ENCODE results near the gene TOGARAM1. TPM values are rescaled to one million over a fixed set of nuclear protein-coding genes. Genes with fewer than 3 reads are reported as not detected.

Gene TOGARAM1
- polyA plus RNA-seq, 1 experiment = 13.2 TPM

GRCh38 chr14:44955528-44955927, 6.5 kb upstream of the TOGARAM1 start:
- Histone ChIP-seq H3K27ac (ENCODE audit: low read depth, low read length) (no peak overlapping the region), H3K4me3 (ENCODE audit: low read depth, low read length) (no peak overlapping the region), H3K9me3 (ENCODE audit: control insufficient read depth, insufficient read depth, low read length) (no peaks in the 10 kb centered on the region), H3K27me3 (ENCODE audit: control insufficient read depth, insufficient read depth, low read length) (no peaks in the 10 kb centered on the region)
- no peak for DNase-seq (ENCODE audit: low read depth, low spot score)
- ChIA-PET CTCF (interaction anchor here (1.6 kb wide), 1 partner anchor 42 kb away, joined by 4 read pairs; no protein-coding TSS in a partner anchor), POLR2A (no interaction called here)
- TF ChIP-seq, protein P1, sequence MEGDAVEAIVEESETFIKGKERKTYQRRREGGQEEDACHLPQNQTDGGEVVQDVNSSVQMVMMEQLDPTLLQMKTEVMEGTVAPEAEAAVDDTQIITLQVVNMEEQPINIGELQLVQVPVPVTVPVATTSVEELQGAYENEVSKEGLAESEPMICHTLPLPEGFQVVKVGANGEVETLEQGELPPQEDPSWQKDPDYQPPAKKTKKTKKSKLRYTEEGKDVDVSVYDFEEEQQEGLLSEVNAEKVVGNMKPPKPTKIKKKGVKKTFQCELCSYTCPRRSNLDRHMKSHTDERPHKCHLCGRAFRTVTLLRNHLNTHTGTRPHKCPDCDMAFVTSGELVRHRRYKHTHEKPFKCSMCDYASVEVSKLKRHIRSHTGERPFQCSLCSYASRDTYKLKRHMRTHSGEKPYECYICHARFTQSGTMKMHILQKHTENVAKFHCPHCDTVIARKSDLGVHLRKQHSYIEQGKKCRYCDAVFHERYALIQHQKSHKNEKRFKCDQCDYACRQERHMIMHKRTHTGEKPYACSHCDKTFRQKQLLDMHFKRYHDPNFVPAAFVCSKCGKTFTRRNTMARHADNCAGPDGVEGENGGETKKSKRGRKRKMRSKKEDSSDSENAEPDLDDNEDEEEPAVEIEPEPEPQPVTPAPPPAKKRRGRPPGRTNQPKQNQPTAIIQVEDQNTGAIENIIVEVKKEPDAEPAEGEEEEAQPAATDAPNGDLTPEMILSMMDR (IDR thresholded peaks at IDR 0.05; ENCODE audit: low read depth, low read length) = no peak

DNA sequence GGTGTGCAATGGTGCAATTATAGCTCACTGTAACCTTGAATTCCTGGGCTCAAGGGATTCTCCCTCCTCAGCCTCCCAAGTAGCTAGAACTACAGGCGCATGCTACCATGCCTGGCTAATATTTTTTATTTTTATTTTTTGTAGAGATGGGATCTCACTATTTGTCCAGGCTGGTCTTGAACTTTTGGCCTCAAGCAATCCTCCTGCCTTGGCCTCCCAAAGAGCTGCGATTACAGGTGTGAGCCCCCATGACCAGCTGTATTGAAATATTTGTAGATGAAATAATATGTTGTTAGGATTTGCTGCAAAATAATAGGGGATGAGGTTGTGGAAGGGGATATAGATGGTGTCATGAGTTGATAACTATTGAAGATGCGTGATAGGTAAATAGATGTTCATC, 5.1 kb upstream of the TOGARAM1 start:
- Histone ChIP-seq H3K4me3 (ENCODE audit: low read depth, low read length) (no peak overlapping the region), H3K27ac (ENCODE audit: low read depth, low read length) (no peak overlapping the region), H3K27me3 (ENCODE audit: control insufficient read depth, insufficient read depth, low read length) (no peaks in the 10 kb centered on the region), H3K9me3 (ENCODE audit: control insufficient read depth, insufficient read depth, low read length) (no peaks in the 10 kb centered on the region)
- DNase-seq (ENCODE audit: low read depth, low spot score) = no peak
- TF ChIP-seq, protein P1 (IDR thresholded peaks at IDR 0.05; ENCODE audit: low read depth, low read length) = no peak
- ChIA-PET CTCF (no interaction called here), POLR2A (no interaction called here)

DNA sequence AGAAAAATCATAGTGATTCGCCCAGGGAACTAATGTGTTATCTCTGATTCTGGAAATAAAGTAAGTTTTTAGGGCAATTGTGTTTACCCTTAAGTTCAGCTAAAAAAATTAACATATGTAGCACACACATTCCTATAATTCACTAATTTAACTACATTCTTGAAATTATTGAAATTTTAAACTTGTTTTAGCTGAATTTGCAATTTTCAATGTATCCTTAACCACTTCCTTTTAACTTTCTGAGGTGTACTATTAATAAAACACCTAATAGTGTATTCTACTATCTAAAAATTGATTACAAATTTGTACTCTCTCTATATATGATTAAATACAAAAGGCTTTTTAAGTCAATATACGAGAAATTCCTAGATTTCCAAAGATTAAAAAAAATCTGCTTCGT, 2.5 kb upstream of the TOGARAM1 start:
- H3K9me3 ChIP-seq (ENCODE audit: control insufficient read depth, insufficient read depth, low read length) = no peaks in the 10 kb centered on the region
- H3K4me3 ChIP-seq (ENCODE audit: low read depth, low read length) = no peak overlapping the region; the same call in 1 of the 2 replicates
- TF ChIP-seq, protein P1 (IDR thresholded peaks at IDR 0.05; ENCODE audit: low read depth, low read length) = no peak
- DNase-seq (ENCODE audit: low read depth, low spot score) = no peak
- POLR2A ChIA-PET = no interaction called here
- no peaks in the 10 kb centered on the region for H3K27me3 ChIP-seq (ENCODE audit: control insufficient read depth, insufficient read depth, low read length)
- H3K27ac ChIP-seq (ENCODE audit: low read depth, low read length) = no peak overlapping the region
- CTCF ChIA-PET = interaction anchor here (1.5 kb wide), 1 partner anchor 294 kb away, joined by 3 read pairs; no protein-coding TSS in a partner anchor

- CTCF ChIA-PET = interaction anchor here (1.5 kb wide), 1 partner anchor 293 kb away, joined by 3 read pairs; no protein-coding TSS in a partner anchor
Measured at GRCh38 chr14:44960146-44960545, 1.8 kb upstream of the TOGARAM1 start.

DNA sequence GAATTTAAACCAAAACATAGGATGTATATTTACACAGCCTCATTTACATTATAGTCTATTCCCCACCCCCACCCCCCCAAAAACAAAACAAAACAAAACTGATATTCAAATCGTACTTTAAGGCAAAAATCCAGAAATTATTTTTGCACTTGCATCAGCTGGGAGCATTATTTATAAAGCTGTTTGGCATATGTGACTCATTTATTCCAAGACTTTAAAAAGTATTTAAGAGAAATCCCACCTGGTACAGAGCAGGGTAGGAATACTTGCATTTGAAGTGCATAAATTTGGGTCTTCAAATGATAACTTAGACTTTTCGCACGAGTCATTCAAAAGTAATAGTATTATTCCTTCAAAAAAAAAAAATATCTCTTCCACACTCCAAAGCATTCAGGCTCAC, 1.3 kb upstream of the TOGARAM1 start:
- CTCF ChIA-PET = interaction anchor here (1.5 kb wide), 1 partner anchor 293 kb away, joined by 3 read pairs; no protein-coding TSS in a partner anchor
- DNase-seq (ENCODE audit: low read depth, low spot score) = no peak
- no peak overlapping the region for H3K27ac ChIP-seq (ENCODE audit: low read depth, low read length)
- POLR2A ChIA-PET = interaction anchor here (0.5 to 1.4 kb wide), 3 partner anchors 17 to 293 kb away, joined by 3 to 7 read pairs (median 6); partner anchors contain the start of gene MIS18BP1
- no peaks in the 10 kb centered on the region for H3K27me3 ChIP-seq (ENCODE audit: control insufficient read depth, insufficient read depth, low read length)
- TF ChIP-seq, protein P1 (IDR thresholded peaks at IDR 0.05; ENCODE audit: low read depth, low read length) = no peak
- H3K4me3 ChIP-seq (ENCODE audit: low read depth, low read length) = peak overlapping the region; percentile 98
- no peaks in the 10 kb centered on the region for H3K9me3 ChIP-seq (ENCODE audit: control insufficient read depth, insufficient read depth, low read length)

More at GRCh38 chr14:44960146-44960545, 1.8 kb upstream of the TOGARAM1 start:
- Histone ChIP-seq H3K9me3 (ENCODE audit: control insufficient read depth, insufficient read depth, low read length) (no peaks in the 10 kb centered on the region), H3K27me3 (ENCODE audit: control insufficient read depth, insufficient read depth, low read length) (no peaks in the 10 kb centered on the region), H3K27ac (ENCODE audit: low read depth, low read length) (no peak overlapping the region), H3K4me3 (ENCODE audit: low read depth, low read length) (peak overlapping the region; percentile 98)
- no peak for DNase-seq (ENCODE audit: low read depth, low spot score)
- TF ChIP-seq, protein P1 (IDR thresholded peaks at IDR 0.05; ENCODE audit: low read depth, low read length) = no peak
- POLR2A ChIA-PET = interaction anchor here (0.5 kb wide), 1 partner anchor 17 kb away, joined by 7 read pairs; no protein-coding TSS in a partner anchor

Measured in AG04450 (cell line).